NCI-H460 (cell line): Measurements from ENCODE around the gene PDGFD. TPM values are rescaled to one million over a fixed set of nuclear protein-coding genes. Genes with fewer than 3 reads are reported as not detected.

Experiments
- DNase-seq: peaks from one replicate; pipeline ENCODE4 v3.0.0-alpha.2; 2016; ENCODE audit warnings: low read depth; ENCODE audit errors: extremely low read depth
- total RNA-seq: library from RNA; depleted of rRNA; stranded (reverse); fragments of >200 nt; shearing (Covaris generic); gene quantifications from 2 replicates; pipeline ENCODE4 v1.2.3, GENCODE V29; 2014

PDGFD gene
- total RNA-seq, 1 experiment from 2014 or later: 0.02 TPM

- no peak for DNase-seq
Measured at GRCh38 chr11:104005234-104005855, 158.6 kb downstream of the PDGFD start.

GRCh38 chr11:104003491-104003890 lies 160.5 kb downstream of the PDGFD start:
- DNase-seq: no peak

- no peak for DNase-seq
Measured at GRCh38 chr11:104001561-104002056, 162.3 kb downstream of the PDGFD start.

GRCh38 chr11:104000798-104001197 lies 163.1 kb downstream of the PDGFD start:
- no peak for DNase-seq

GRCh38 chr11:103998826-103999508 lies 165.0 kb downstream of the PDGFD start:
- DNase-seq: no peak

GRCh38 chr11:103997082-103997481 lies 166.9 kb downstream of the PDGFD start:
- no peak for DNase-seq

GRCh38 chr11:103995896-103996295 lies 168.1 kb downstream of the PDGFD start:
- DNase-seq: no peak

- no peak for DNase-seq
Measured at GRCh38 chr11:103994518-103994917, 169.4 kb downstream of the PDGFD start.

GRCh38 chr11:103994094-103994493 lies 169.9 kb downstream of the PDGFD start:
- no peak for DNase-seq

- no peak for DNase-seq
Measured at GRCh38 chr11:103993507-103993906, 170.4 kb downstream of the PDGFD start.

- no peak for DNase-seq
Measured at GRCh38 chr11:103988595-103988969, 175.4 kb downstream of the PDGFD start.

- no peak for DNase-seq
Measured at GRCh38 chr11:103987629-103988594, 176.0 kb downstream of the PDGFD start.

- no peak for DNase-seq
Measured at GRCh38 chr11:103985041-103985440, 178.9 kb downstream of the PDGFD start.

- no peak for DNase-seq
Measured at GRCh38 chr11:103980108-103980507, 183.8 kb downstream of the PDGFD start.

GRCh38 chr11:103978616-103979595 lies 185.0 kb downstream of the PDGFD start:
- DNase-seq: no peak

GRCh38 chr11:103972013-103972412 lies 191.9 kb downstream of the PDGFD start:
- DNase-seq: no peak

GRCh38 chr11:103970701-103971249 lies 193.2 kb downstream of the PDGFD start:
- DNase-seq: no peak

GRCh38 chr11:103968685-103969084 lies 195.3 kb downstream of the PDGFD start:
- no peak for DNase-seq

GRCh38 chr11:103967985-103968384 lies 196.0 kb downstream of the PDGFD start:
- no peak for DNase-seq

GRCh38 chr11:103964390-103964789 lies 199.6 kb downstream of the PDGFD start:
- no peak for DNase-seq
